Suppressor macrophage treated with lipopolysaccharide for 4 hours (primary cell): ENCODE results near the gene GREB1L.

ENCODE experiments used
- DNase-seq: peaks from one replicate; pipeline ENCODE4 v3.0.0-alpha.2; 2020

GREB1L gene

GRCh38 chr18:21496277-21496835 lies 254.3 kb downstream of the GREB1L start:
- DNase-seq: no peak

- no peak for DNase-seq
Observed at GRCh38 chr18:21499997-21500396, 258.0 kb downstream of the GREB1L start.

- DNase-seq: no peak
Observed at GRCh38 chr18:21502661-21503060, 260.6 kb downstream of the GREB1L start.

GRCh38 chr18:21507913-21508701 lies 266.1 kb downstream of the GREB1L start:
- DNase-seq: no peak

- DNase-seq: no peak
Observed at GRCh38 chr18:21509062-21509461, 267.0 kb downstream of the GREB1L start.

GRCh38 chr18:21513292-21513691 lies 271.3 kb downstream of the GREB1L start:
- DNase-seq: no peak

- DNase-seq: no peak
Observed at GRCh38 chr18:21513741-21514140, 271.7 kb downstream of the GREB1L start.

- no peak for DNase-seq
Observed at GRCh38 chr18:21522530-21522929, 280.5 kb downstream of the GREB1L start.

- DNase-seq: no peak
Observed at GRCh38 chr18:21525916-21526315, 283.9 kb downstream of the GREB1L start.

GRCh38 chr18:21526463-21526862 lies 284.4 kb downstream of the GREB1L start:
- DNase-seq: no peak

GRCh38 chr18:21534327-21534726 lies 292.3 kb downstream of the GREB1L start:
- DNase-seq: no peak

GRCh38 chr18:21538230-21538629 lies 296.2 kb downstream of the GREB1L start:
- DNase-seq: no peak

GRCh38 chr18:21546423-21546822 lies 304.4 kb downstream of the GREB1L start:
- DNase-seq: no peak

- no peak for DNase-seq
Observed at GRCh38 chr18:21548647-21549046, 306.6 kb downstream of the GREB1L start.

GRCh38 chr18:21550510-21550970 lies 308.5 kb downstream of the GREB1L start:
- no peak for DNase-seq

GRCh38 chr18:21557607-21558253 lies 315.7 kb downstream of the GREB1L start:
- no peak for DNase-seq

GRCh38 chr18:21559195-21559594 lies 317.2 kb downstream of the GREB1L start:
- DNase-seq: no peak

- DNase-seq: no peak
Observed at GRCh38 chr18:21571772-21572171, 329.7 kb downstream of the GREB1L start.
